Breast epithelium (tissue), 4 donors: Measurements from ENCODE around the gene FIGLA. TPM values are rescaled to one million over a fixed set of nuclear protein-coding genes. Genes with fewer than 3 reads are reported as not detected.

ENCODE experiments used
- DNase-seq, 2 donors: peaks; one replicate each; pipeline ENCODE4 v3.0.0-alpha.2; 2019; ENCODE audit warnings: low spot score in 2 of 2
- H3K27ac ChIP-seq, 2 donors: fragments of 200-600 bp; sonication (generic) in 1 of 2; one replicate each; pipeline ENCODE4 v1.5.1; 2016 to 2019; ENCODE audit warnings: mild to moderate bottlenecking in 1 of 2
- H3K27me3 ChIP-seq, 2 donors: fragments of 200-600 bp; sonication (generic) in 1 of 2; one replicate each; pipeline versions ENCODE4 v1.5.1 to v1.6.0; 2017 to 2019; ENCODE audit warnings: control low read depth in 1 of 2, mild to moderate bottlenecking in 1 of 2
- H3K36me3 ChIP-seq: fragments of 200-600 bp; one replicate; pipeline ENCODE4 v1.5.1; 2019
- H3K4me1 ChIP-seq, 2 donors: fragments of 200-600 bp; sonication (generic); one replicate each; pipeline ENCODE4 v1.5.1; 2016 to 2019; ENCODE audit warnings: control low read depth in 1 of 2
- H3K4me3 ChIP-seq, 3 donors: fragments of 200-600 bp; sonication (generic); 1 replicate in 2 of 3; 2 replicates in 1 of 3; pipeline ENCODE4 v1.5.1; 2016 to 2019; ENCODE audit warnings: mild to moderate bottlenecking in 3 of 3, moderate library complexity in 2 of 3
- H3K9me3 ChIP-seq, 2 donors: fragments of 200-600 bp; sonication (generic) in 1 of 2; one replicate each; pipeline ENCODE4 v1.5.1; 2016 to 2019; ENCODE audit warnings: control low read depth in 1 of 2
- CTCF ChIP-seq, 3 donors: fragments of 450-650 bp; IDR thresholded peaks; one replicate each; pipeline ENCODE4 v1.5.1; 2016 to 2017; ENCODE audit warnings: antibody characterized with exemption in 3 of 3, mild to moderate bottlenecking in 3 of 3, moderate library complexity in 3 of 3
- POLR2A ChIP-seq: fragments of 450-650 bp; IDR thresholded peaks from one replicate; pipeline ENCODE4 v1.6.1; 2016; ENCODE audit warnings: antibody characterized with exemption, mild to moderate bottlenecking, moderate library complexity
- POLR2AphosphoS5 ChIP-seq, 3 donors: sonication (generic); formaldehyde crosslinking; IDR thresholded peaks; one replicate each; pipeline ENCODE4 v1.6.1; 2017; ENCODE audit warnings: antibody characterized with exemption in 3 of 3
- intact Hi-C: fragments of 100-400 bp; cut with DNase I; formaldehyde crosslinking; loops from one replicate; pipeline ENCODE4 v1.15.1; 2023; ENCODE audit warnings: low total_unique reads
- total RNA-seq, 3 donors: library from RNA; depleted of rRNA; stranded (reverse); fragments of >200 nt; gene quantifications; one replicate each; pipeline ENCODE4 v1.1.0, GENCODE V29; 2016

FIGLA gene
- total RNA-seq, 3 donors from 2014 or later = not detected

DNA sequence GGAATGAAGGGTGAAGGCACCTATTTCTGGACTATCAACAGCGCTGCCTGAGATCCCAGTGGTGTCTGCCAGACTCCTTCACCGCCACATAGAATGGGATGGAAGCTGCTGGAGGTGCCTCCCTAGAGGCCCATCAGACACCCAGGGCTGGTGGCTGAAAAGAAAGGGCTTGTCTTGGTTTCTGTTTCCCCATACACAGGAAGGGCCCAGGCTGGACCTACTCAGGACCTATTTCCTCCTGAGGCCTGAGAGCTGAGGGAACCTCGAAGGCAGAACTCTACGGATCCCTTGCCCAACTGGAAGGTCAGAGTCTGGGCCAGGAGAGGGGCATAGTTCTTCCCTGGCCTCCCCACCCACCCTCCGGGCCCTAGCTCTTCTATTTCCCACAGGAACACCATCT lies 32.8 kb upstream of the FIGLA start:
- Histone ChIP-seq H3K4me3 (no peak overlapping the region), H3K9me3 (no peaks in the 10 kb centered on the region), H3K4me1 (no peaks in the 10 kb centered on the region), H3K27me3 (no peaks in the 10 kb centered on the region), H3K27ac (no peak overlapping the region), H3K36me3 (no peaks in the 10 kb centered on the region)
- intact Hi-C loops = no loop called here
- no peak for TF ChIP-seq POLR2AphosphoS5 (IDR thresholded peaks at IDR 0.05)
- no peak for TF ChIP-seq CTCF (IDR thresholded peaks at IDR 0.05)
- DNase-seq = no peak

DNA sequence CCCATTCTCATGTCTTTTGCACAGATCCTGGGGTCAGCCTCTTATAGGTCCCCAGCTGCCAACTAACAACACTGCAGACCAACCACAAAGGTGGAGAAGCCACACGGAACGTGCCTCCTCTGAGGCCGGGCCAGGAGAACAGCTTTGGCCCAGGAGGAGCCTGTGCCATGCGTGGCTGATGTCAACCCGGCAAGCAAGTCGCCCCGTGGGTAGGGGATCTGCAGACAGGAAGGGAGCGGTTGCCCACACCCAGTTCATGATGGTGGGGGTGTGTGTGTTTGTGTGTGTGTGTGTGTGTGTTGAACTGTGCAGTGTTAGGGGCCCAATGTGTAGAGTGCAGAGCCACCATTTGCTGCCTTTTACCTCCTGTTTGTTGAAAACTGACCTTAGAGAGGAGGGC lies 32.4 kb upstream of the FIGLA start:
- Histone ChIP-seq H3K27ac (no peak overlapping the region), H3K27me3 (no peaks in the 10 kb centered on the region), H3K9me3 (no peaks in the 10 kb centered on the region), H3K4me3 (no peak overlapping the region), H3K36me3 (no peaks in the 10 kb centered on the region), H3K4me1 (no peaks in the 10 kb centered on the region)
- TF ChIP-seq POLR2A = no peak
- TF ChIP-seq POLR2AphosphoS5 (IDR thresholded peaks at IDR 0.05) = no peak
- no peak for TF ChIP-seq CTCF (IDR thresholded peaks at IDR 0.05)
- DNase-seq = no peak
- intact Hi-C loops = no loop called here

DNA sequence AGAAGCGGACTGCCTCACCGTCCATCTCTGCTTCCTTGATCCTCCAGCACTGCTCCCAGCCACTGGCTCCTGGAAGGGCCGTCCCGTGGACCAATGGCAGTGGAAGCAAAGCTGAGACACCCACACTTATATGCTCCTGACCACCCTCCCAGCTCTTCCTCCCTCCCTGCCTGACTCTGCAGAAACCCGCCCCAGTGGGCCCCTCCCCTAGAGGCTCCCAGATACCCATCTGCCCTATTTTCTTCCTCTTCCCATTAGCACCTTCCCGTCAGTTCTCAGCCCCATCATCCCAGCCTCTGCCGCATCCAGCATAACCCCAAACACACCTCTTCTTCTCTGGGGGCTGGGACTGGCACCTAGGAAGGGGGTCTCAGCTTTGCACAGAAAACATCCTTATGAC lies 30.1 kb upstream of the FIGLA start, which contains the start of gene CLEC4F:
TSS of gene CLEC4F (minus strand) at position 101 of the 400 bp plus-strand sequence. CDS start at position 25, 76 bp downstream.
- no peaks in the 10 kb centered on the region for H3K4me1 ChIP-seq
- H3K9me3 ChIP-seq = no peaks in the 10 kb centered on the region
- intact Hi-C loops = no loop called here
- H3K4me3 ChIP-seq = no peak within 1 kb of the TSS
- H3K36me3 ChIP-seq = no peaks in the 10 kb centered on the region
- TF ChIP-seq CTCF (IDR thresholded peaks at IDR 0.05) (no peak), POLR2A (no peak), POLR2AphosphoS5 (IDR thresholded peaks at IDR 0.05) (no peak)
- no peak for DNase-seq
- H3K27me3 ChIP-seq = no peaks in the 10 kb centered on the region
- H3K27ac ChIP-seq = no peak within 1 kb of the TSS

DNA sequence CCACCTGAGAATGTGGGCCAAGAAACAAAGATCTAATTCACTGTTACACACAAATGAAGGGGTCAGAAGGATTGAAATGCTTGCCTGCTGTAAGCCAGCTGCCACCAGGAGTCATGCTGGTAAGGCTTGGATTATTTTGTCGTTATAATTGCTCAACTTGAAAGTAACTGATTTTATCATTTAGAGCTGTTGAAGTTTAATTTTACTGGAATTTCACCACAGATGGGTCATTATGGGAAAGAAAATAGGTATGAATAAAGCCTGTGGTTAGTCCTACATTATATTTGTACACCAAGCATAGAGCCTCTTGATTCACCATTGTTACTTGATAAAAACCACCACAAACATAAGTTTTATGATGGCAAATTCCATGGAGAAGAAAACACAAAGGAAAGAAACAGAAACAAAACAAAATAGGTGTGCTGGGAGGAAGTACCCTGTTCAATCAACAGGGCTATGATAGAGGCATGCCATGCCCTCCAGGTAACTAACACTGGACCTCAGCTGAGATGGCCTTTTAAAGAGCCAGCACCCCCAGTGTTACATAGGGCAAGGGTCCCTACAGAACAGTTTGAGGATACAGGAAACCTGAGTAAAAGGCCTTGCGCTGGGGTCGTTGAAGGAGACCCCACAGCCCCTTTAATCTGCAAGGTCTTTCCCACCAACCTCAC lies 27.0 kb upstream of the FIGLA start:
- Histone ChIP-seq H3K27ac (no peak overlapping the region), H3K4me1 (no peaks in the 10 kb centered on the region), H3K9me3 (no peaks in the 10 kb centered on the region), H3K27me3 (no peaks in the 10 kb centered on the region), H3K36me3 (no peaks in the 10 kb centered on the region), H3K4me3 (no peak overlapping the region)
- TF ChIP-seq POLR2A (no peak), CTCF (IDR thresholded peaks at IDR 0.05) (no peak), POLR2AphosphoS5 (IDR thresholded peaks at IDR 0.05) (no peak)
- no peak for DNase-seq
- intact Hi-C loops = no loop called here

GRCh38 chr2:70816726-70817125 lies 26.3 kb upstream of the FIGLA start:
- no peaks in the 10 kb centered on the region for H3K4me1 ChIP-seq
- H3K27me3 ChIP-seq = no peaks in the 10 kb centered on the region
- no peaks in the 10 kb centered on the region for H3K9me3 ChIP-seq
- H3K4me3 ChIP-seq = no peak overlapping the region
- DNase-seq = no peak
- H3K36me3 ChIP-seq = no peaks in the 10 kb centered on the region
- no peak overlapping the region for H3K27ac ChIP-seq
- TF ChIP-seq CTCF (IDR thresholded peaks at IDR 0.05) = no peak
- no peak for TF ChIP-seq POLR2A
- no peak for TF ChIP-seq POLR2AphosphoS5 (IDR thresholded peaks at IDR 0.05)
- intact Hi-C loops = no loop called here
